ENCODE measurements around the gene PHB1. TPM values are rescaled to one million over a fixed set of nuclear protein-coding genes. Genes with fewer than 3 reads are reported as not detected.

PHB1 gene
- total and polyA plus RNA-seq, 2 experiments from 2014 or later, result 194 to 211 TPM

- TF ChIP-seq ZNF462 (CRISPR knock-in tag; IDR thresholded peaks at IDR 0.05) (no peak), ZNF331 (CRISPR knock-in tag; IDR thresholded peaks at IDR 0.05; ENCODE audit: low read depth) (no peak), JUNB (IDR thresholded peaks at IDR 0.05; ENCODE audit: unreplicated experiment) (no peak), POLR2AphosphoS5 (IDR thresholded peaks at IDR 0.05; ENCODE audit: low read depth) (no peak), CREB1 (CRISPR knock-in tag; IDR thresholded peaks at IDR 0.05; ENCODE audit: low read depth) (no peak)
Observed at GRCh38 chr17:49459401-49459984, 44.8 kb upstream of the PHB1 start (continued).

- no peaks in the 10 kb centered on the region for H3K79me2 ChIP-seq (replicated peaks; ENCODE audit: insufficient read depth)
- H3K4me3 ChIP-seq, result no peak overlapping the region
- no peaks in the 10 kb centered on the region for H3F3A ChIP-seq (replicated peaks; ENCODE audit: low read depth)
- H3K4me1 ChIP-seq (ENCODE audit: insufficient read depth), result peaks cover 12% of the 10 kb centered on the region
- H3K9me3 Mint-ChIP-seq, result no peaks in the 10 kb centered on the region
- no peak overlapping the region for H3K4me2 ChIP-seq
- DNase-seq (ENCODE audit: low spot score) (no peak), ATAC-seq (no peak)
- no peak overlapping the region for H3K27ac ChIP-seq (ENCODE audit: low read depth)
- no peaks in the 10 kb centered on the region for H3K36me3 Mint-ChIP-seq (ENCODE audit: low read depth)
- no peak overlapping the region for H3K27ac Mint-ChIP-seq
- H4K20me1 ChIP-seq (replicated peaks; ENCODE audit: insufficient read depth), result no peaks in the 10 kb centered on the region
- TF ChIP-seq REST (IDR thresholded peaks at IDR 0.05; ENCODE audit: unreplicated experiment), result no peak
- no peak for TF ChIP-seq NANOG (IDR thresholded peaks at IDR 0.05; ENCODE audit: borderline replicate concordance)
- no peak for TF ChIP-seq CTCF (conservative IDR thresholded peaks at IDR 0.05; ENCODE audit: low read depth in 2 of 2)
- TF ChIP-seq ZNF331 (CRISPR knock-in tag; IDR thresholded peaks at IDR 0.05; ENCODE audit: low read depth), result no peak
- no peak for TF ChIP-seq ETS1 (IDR thresholded peaks at IDR 0.05)
- no peak for TF ChIP-seq STAT1 (IDR thresholded peaks at IDR 0.05; ENCODE audit: unreplicated experiment)
- H3K27me3 ChIP-seq (ENCODE audit: insufficient read depth), result no peaks in the 10 kb centered on the region
- H3K27me3 Mint-ChIP-seq (ENCODE audit: insufficient read depth, low read depth, poor library complexity), result peaks cover 15% of the 10 kb centered on the region
- H2AFZ ChIP-seq, result no peak overlapping the region
- H3K9me2 ChIP-seq (ENCODE audit: insufficient read depth), result no peaks in the 10 kb centered on the region
- no peaks in the 10 kb centered on the region for H3K36me3 ChIP-seq (ENCODE audit: insufficient read depth)
- no peak overlapping the region for H3K4me3 Mint-ChIP-seq
- peaks cover 28% of the 10 kb centered on the region for H3K4me1 Mint-ChIP-seq
Observed at GRCh38 chr17:49457564-49458535, 43.2 kb upstream of the PHB1 start.

Measured in GM23338 (cell line).